GM12801 (cell line): ENCODE results near the gene KCNIP3.

ENCODE experiments used
- TF ChIP-seq, protein P1 (sequence below): IDR thresholded peaks from one replicate; pipeline ENCODE4 v1.5.1; 2011; ENCODE audit warnings: control low read depth; ENCODE audit not compliant: insufficient read length; ENCODE audit errors: extremely low read depth

KCNIP3 gene

DNA sequence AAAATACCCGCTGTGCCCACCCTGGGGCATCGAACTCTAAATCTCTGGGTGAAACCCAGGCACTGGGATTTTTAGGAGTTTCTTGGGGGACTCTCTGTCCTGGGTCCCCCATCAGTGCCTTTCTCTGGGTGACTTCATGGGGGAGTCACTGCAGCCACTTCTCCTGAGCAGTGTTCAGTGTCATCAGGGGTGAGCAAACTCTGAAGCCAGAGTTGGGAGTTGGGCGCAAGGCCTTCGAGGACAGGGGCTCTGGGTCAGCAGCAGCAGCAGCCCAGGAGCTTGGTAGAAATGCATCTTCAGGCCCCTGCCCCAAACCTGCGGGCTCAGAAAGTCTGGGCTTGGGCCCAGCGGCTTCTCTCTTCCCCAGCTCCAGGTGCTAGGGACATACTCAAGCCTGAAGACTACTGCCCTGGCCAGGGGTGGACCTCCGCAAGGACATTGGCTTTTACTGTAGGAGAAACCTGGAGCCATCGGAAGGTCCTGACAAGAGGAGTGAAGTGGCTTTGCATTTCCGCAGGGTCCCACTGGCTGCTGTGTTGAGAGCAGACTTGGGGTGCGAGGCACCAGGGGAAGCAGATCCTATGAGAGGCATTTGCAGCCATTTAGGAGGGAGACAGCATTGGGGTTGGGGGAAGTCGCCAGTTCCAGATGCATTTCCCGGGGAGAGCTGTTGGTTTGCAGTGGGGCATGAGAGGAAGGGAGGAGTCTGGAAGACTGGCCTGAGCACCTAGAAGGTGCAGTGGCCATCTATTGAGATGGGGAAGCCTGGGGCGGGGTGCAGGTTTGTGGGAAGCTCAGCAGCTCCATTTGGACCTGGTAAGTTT, 53.8 kb downstream of the KCNIP3 start:
- TF ChIP-seq, protein P1, sequence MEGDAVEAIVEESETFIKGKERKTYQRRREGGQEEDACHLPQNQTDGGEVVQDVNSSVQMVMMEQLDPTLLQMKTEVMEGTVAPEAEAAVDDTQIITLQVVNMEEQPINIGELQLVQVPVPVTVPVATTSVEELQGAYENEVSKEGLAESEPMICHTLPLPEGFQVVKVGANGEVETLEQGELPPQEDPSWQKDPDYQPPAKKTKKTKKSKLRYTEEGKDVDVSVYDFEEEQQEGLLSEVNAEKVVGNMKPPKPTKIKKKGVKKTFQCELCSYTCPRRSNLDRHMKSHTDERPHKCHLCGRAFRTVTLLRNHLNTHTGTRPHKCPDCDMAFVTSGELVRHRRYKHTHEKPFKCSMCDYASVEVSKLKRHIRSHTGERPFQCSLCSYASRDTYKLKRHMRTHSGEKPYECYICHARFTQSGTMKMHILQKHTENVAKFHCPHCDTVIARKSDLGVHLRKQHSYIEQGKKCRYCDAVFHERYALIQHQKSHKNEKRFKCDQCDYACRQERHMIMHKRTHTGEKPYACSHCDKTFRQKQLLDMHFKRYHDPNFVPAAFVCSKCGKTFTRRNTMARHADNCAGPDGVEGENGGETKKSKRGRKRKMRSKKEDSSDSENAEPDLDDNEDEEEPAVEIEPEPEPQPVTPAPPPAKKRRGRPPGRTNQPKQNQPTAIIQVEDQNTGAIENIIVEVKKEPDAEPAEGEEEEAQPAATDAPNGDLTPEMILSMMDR = no peak

DNA sequence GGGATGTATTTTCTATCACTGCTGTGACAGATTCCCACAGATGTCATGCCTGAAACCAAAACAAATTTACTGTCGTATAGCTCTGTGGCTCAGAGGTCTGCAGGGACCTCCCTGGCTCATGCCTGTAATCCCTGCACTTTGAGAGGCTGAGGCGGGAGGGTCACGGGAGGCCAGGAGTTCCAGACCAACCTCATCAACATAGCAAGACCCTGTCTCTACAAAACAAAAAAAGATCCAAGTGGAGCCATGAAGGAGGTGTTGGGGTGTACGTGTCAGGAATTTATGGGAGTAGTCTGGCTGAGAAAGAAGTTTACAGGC, 54.4 kb downstream of the KCNIP3 start:
- TF ChIP-seq, protein P1 = no peak

DNA sequence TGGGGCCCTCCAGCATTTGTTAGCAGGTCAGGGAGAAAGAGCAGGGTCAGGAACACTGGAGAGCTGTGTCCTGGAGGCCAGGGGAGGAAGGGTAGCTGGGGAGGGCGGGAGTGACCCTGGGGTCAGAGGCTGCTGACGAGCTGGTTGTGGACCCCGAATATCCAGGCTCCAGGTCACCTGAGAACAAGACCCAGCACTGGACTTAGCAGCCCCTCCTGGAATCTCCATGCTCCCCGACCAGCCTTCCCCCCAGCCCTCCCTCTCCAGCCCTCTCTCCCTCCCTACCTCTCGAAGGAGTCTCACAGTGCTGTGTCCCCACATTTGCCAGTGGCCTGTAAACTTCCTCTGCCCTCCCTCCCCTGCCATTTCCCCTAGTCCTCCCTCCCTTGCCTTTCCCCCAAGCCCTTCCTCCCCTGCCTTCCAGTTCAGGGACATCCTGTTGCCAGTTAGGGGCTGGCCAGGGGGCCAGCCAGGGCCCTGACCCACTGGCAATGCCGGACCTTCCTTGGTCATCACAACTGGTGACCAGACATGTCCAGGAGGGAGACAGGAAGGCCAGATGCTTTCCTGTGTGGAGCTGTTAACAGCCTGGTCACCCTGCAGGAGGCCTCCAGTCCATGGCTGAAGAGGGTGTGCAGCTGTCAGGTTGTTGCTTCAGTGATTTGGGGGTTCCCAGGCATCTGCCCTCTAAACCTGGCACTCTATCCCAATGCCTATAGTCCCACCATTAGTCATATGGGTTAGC, 55.3 kb downstream of the KCNIP3 start:
- TF ChIP-seq, protein P1 = no peak

DNA sequence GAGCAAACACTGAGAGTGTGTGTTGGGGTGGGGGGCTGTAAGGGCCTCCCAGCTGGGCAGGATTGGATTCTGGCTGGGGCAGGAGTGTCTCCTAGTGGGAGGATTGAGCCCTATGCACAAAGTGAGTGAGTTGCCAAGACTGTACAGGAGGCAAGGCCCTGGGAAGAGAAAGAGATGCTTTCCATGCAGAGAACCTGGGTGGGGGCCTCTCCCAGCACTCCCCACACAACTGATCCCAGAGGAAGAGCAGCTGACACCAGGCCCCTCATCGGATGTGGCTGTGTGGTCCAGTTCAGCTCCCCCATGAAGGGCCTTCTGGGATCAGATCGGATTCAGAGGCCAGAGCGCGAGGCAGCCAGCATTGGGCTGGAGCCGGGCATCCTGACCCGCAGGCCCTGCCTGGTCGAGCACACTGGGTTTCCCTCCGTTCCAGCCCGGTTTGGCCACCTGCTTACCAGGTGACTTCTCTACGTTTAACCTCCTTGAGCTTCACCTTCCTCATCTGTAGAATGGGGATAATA, 56.0 kb downstream of the KCNIP3 start:
- TF ChIP-seq, protein P1 = no peak

DNA sequence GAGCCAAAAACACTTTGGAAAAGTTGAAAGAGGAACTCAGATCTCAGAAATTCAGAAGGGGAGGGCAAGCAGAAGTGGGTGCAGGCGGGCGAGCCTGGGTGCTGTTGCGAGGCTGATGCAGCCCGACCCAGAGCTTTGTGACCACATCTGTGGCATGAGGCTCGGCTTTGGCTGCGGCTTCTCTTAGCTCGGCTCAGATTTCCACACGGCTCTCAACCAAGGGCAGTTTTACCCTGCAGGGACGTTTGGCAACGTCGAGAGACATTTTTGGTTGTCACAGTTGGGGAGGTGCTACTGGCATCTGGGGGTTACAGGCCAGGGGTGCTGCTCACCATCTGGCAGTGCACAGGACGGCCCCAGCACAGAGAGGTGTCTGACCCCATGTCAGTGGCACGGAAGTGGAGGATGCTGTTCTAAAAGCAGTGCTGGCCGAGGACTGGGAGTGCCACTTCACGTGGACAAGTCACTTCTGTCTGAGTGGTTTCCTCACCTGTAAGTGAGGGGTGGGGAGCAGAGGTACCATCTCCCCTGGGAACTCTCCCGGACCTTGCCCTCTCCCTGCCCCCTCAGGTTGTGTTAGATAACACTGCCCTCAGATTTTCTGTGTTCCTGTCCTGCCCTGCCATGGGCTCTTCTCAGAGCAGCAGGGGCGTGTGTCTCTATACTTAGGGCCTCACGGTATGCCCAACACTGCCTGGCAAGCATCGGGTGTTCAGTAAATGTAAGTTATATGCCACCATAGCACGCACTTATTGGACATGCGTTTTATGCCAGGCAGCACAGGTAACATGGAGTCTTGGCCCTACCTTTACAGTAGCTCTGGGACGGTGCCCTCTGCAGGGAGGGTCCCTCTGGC, 56.7 kb downstream of the KCNIP3 start:
- TF ChIP-seq, protein P1 = no peak

DNA sequence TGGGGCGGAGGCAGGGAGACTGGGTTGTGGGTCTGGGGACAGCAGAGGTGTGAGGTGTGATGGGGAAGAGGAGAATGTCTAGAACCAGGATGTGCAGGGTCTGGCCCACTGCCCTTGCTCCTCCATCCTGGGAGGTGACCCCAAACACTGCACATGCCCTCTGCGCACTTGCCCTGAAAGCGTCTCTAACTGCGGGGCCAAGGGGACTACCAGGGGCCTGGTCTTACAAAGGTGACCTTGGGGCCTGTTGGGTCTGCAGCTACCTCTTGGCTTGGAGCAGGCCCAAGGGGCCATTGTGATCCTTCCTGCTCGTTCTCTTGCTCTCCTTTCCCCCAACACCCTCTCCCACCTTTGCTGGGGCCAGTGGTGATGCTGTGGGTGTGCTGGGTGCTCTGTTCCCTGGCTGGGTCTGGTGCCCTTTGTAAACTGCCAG, 57.3 kb downstream of the KCNIP3 start:
- TF ChIP-seq, protein P1 = no peak

DNA sequence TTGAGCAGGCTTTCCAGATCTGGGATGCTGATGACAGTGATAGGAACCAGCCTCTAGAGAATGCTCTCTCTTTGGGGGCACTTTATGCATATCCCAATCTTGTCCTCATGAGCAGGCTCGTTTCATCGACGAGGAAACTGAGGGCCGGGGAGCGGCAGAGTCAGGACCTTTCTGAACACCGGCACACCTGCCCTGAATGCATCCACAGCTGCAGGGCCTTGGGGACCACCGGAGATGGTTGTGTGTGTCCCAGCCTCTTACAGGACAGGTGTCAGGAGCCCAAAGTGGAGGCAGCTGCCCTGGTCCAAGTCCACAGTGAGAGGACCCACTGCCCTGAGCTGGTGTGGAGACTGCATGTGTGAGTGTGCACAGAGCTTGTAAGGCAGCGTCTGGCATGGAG, 57.8 kb downstream of the KCNIP3 start:
- TF ChIP-seq, protein P1 = no peak
